Spinal cord (tissue), 10 donors: Measurements from ENCODE around the gene GHR. TPM values are rescaled to one million over a fixed set of nuclear protein-coding genes. Genes with fewer than 3 reads are reported as not detected.
"Not testable (repeated sequence)": the region's sequence is repeated elsewhere in the genome, so short reads cannot be mapped to it uniquely, and the experiment has no call there.

Experiments
- DNase-seq, 6 donors: peaks; one replicate each; pipeline versions ENCODE4 v3.0.0 to v3.0.0-alpha.2; 2013 to 2015; ENCODE audit warnings: low spot score in 6 of 6, low read depth in 4 of 6
- H3K27ac ChIP-seq: one replicate; pipeline ENCODE4 v1.5.1; 2013; ENCODE audit warnings: low read depth, low read length, control low read depth
- H3K27me3 ChIP-seq: one replicate; pipeline ENCODE4 v1.6.1; 2013; ENCODE audit warnings: low read length; ENCODE audit not compliant: control insufficient read depth, insufficient read depth
- H3K36me3 ChIP-seq: one replicate; pipeline ENCODE4 v1.6.1; 2013; ENCODE audit warnings: low read length; ENCODE audit not compliant: control insufficient read depth, insufficient read depth
- H3K4me1 ChIP-seq: one replicate; pipeline ENCODE4 v1.6.1; 2013; ENCODE audit warnings: low read length; ENCODE audit not compliant: control insufficient read depth, insufficient read depth
- H3K4me3 ChIP-seq: one replicate; pipeline ENCODE4 v1.5.1; 2013; ENCODE audit warnings: low read depth, low read length, control low read depth
- H3K9me3 ChIP-seq: one replicate; pipeline ENCODE4 v1.6.1; 2013; ENCODE audit warnings: low read length; ENCODE audit not compliant: control insufficient read depth, insufficient read depth
- WGBS: methylation state at CpG from one replicate; pipeline ENCODE4 v1.1.5; 2013; ENCODE audit warnings: missing lambda C conversion rate; ENCODE audit not compliant: insufficient coverage; 5-methylcytosine and 5-hydroxymethylcytosine counted together
- polyA plus RNA-seq, 2 donors: library from polyadenylated mRNA; unstranded; fragments of 120-200 nt; gene quantifications; one replicate each; pipeline ENCODE4 v1.2.1, GENCODE V29; 2013; ENCODE audit not compliant: insufficient read length in 2 of 2
- total RNA-seq, 2 donors: library from RNA; depleted of rRNA in 1 of 2; stranded (reverse); fragments of 120-200 nt in 1 of 2; fragments of >200 nt in 1 of 2; gene quantifications; one replicate each; pipeline versions ENCODE4 v1.2.3 to v1.2.4, GENCODE V29; 2013 to 2014
- donor health status: healthy.

Gene GHR
- total and polyA plus RNA-seq, 4 donors, result 9.9 to 12.7 (median 11.7) TPM

GRCh38 chr5:42721484-42721883 lies 298.2 kb downstream of the GHR start:
- H3K9me3 ChIP-seq, result no peaks in the 10 kb centered on the region
- no peak overlapping the region for H3K4me3 ChIP-seq
- no peaks in the 10 kb centered on the region for H3K36me3 ChIP-seq
- no peaks in the 10 kb centered on the region for H3K4me1 ChIP-seq
- H3K27me3 ChIP-seq, result no peaks in the 10 kb centered on the region
- DNase-seq, result peak in 1 of 6 donors; percentile 12
- no peak overlapping the region for H3K27ac ChIP-seq

- not testable (repeated sequence) for H3K27ac ChIP-seq, H3K9me3 ChIP-seq, H3K27me3 ChIP-seq, H3K4me3 ChIP-seq, H3K36me3 ChIP-seq, DNase-seq, H3K4me1 ChIP-seq
- WGBS, result 100% methylated on average over 2 of the region's 24 CpGs
These were observed 311.4 kb downstream of the GHR start for GRCh38 chr5:42734531-42735058.

- Histone ChIP-seq H3K4me1 (no peaks in the 10 kb centered on the region), H3K27me3 (no peaks in the 10 kb centered on the region), H3K9me3 (no peaks in the 10 kb centered on the region), H3K4me3 (no peak overlapping the region), H3K27ac (no peak overlapping the region), H3K36me3 (no peaks in the 10 kb centered on the region)
- WGBS, result no CpG with 5 or more reads among the region's 1 CpG
- DNase-seq, result no peak
These were observed 317.7 kb downstream of the GHR start for GRCh38 chr5:42740920-42741319.

- WGBS, result no CpG with 5 or more reads among the region's 4 CpGs
- no peaks in the 10 kb centered on the region for H3K9me3 ChIP-seq
- no peaks in the 10 kb centered on the region for H3K27me3 ChIP-seq
- no peak overlapping the region for H3K4me3 ChIP-seq
- no peak overlapping the region for H3K27ac ChIP-seq
- H3K36me3 ChIP-seq, result no peaks in the 10 kb centered on the region
- no peak for DNase-seq
- no peaks in the 10 kb centered on the region for H3K4me1 ChIP-seq
These were observed 322.2 kb downstream of the GHR start for GRCh38 chr5:42745426-42745825.

- Histone ChIP-seq H3K27me3 (no peaks in the 10 kb centered on the region), H3K36me3 (no peaks in the 10 kb centered on the region), H3K9me3 (no peaks in the 10 kb centered on the region), H3K27ac (no peak overlapping the region), H3K4me1 (no peaks in the 10 kb centered on the region), H3K4me3 (no peak overlapping the region)
- DNase-seq, result no peak
- 100% methylated on average over 1 of the region's 3 CpGs for WGBS
These were observed 322.6 kb downstream of the GHR start for GRCh38 chr5:42745856-42746255.

- Histone ChIP-seq H3K4me1 (no peaks in the 10 kb centered on the region), H3K27me3 (no peaks in the 10 kb centered on the region), H3K4me3 (no peak overlapping the region), H3K27ac (no peak overlapping the region), H3K36me3 (no peaks in the 10 kb centered on the region), H3K9me3 (no peaks in the 10 kb centered on the region)
- DNase-seq, result no peak
These were observed 325.8 kb downstream of the GHR start for GRCh38 chr5:42749020-42749419.

- Histone ChIP-seq H3K27ac (no peak overlapping the region), H3K4me1 (no peaks in the 10 kb centered on the region), H3K36me3 (no peaks in the 10 kb centered on the region), H3K27me3 (no peaks in the 10 kb centered on the region), H3K4me3 (no peak overlapping the region), H3K9me3 (no peaks in the 10 kb centered on the region)
- no peak for DNase-seq
- 90% methylated on average over 4 of the region's 5 CpGs for WGBS
These were observed 327.3 kb downstream of the GHR start for GRCh38 chr5:42750507-42750906.

GRCh38 chr5:42751044-42751443 lies 327.8 kb downstream of the GHR start:
- Histone ChIP-seq H3K9me3 (no peaks in the 10 kb centered on the region), H3K27me3 (no peaks in the 10 kb centered on the region), H3K36me3 (no peaks in the 10 kb centered on the region), H3K27ac (no peak overlapping the region), H3K4me3 (no peak overlapping the region), H3K4me1 (no peaks in the 10 kb centered on the region)
- no peak for DNase-seq
- WGBS, result 68% methylated on average over 4 of the region's 5 CpGs

GRCh38 chr5:42753099-42753498 lies 329.9 kb downstream of the GHR start:
- H3K36me3 ChIP-seq, result no peaks in the 10 kb centered on the region
- 100% methylated on average over 2 of the region's 3 CpGs for WGBS
- H3K27ac ChIP-seq, result no peak overlapping the region
- H3K4me1 ChIP-seq, result peaks cover 3% of the 10 kb centered on the region
- peak in 1 of 6 donors; percentile 38 for DNase-seq
- no peaks in the 10 kb centered on the region for H3K9me3 ChIP-seq
- H3K4me3 ChIP-seq, result no peak overlapping the region
- H3K27me3 ChIP-seq, result no peaks in the 10 kb centered on the region

GRCh38 chr5:42756606-42757601 lies 333.7 kb downstream of the GHR start, which contains the start of gene CCDC152:
Gene CCDC152, plus strand, starts transcription at chr5:42756818. Its CDS starts 2,304 bp downstream, at chr5:42759122.
- no peaks in the 10 kb centered on the region for H3K27me3 ChIP-seq
- DNase-seq, result peak in 5 of 6 donors; percentile 13 to 91 (median 26)
- no peak within 1 kb of the TSS for H3K27ac ChIP-seq
- no peaks in the 10 kb centered on the region for H3K9me3 ChIP-seq
- H3K36me3 ChIP-seq, result no peaks in the 10 kb centered on the region
- H3K4me1 ChIP-seq, result peaks cover 3% of the 10 kb centered on the region
- peak within 1 kb of the TSS; percentile 43 for H3K4me3 ChIP-seq
- WGBS, result 20% methylated on average over 32 of the region's 35 CpGs
